Activated naive CD4-positive, alpha-beta T cell treated with anti-CD3 and anti-CD28 coated beads, Interleukin-2, amount 10 ng/mL, durations not matched to agents 7 days and 5 days (primary cell): ENCODE data around the gene CNPY1.

Experiments
- CTCF ChIA-PET: fragments of 350-600 bp; sonication (Branson Sonifier 250); formaldehyde crosslinking; loops from one replicate; lab custom pipeline; 2021; ENCODE audit warnings: antibody characterized with exemption; lab: Charles Lee
- DNase-seq: peaks from one replicate; pipeline ENCODE4 v3.0.0-alpha.2; 2020
- H3K27ac Mint-ChIP-seq: one replicate; pipeline ENCODE4 v1.8.0; 2021; ENCODE audit warnings: mild to moderate bottlenecking, moderate library complexity, mixed read lengths
- H3K27me3 Mint-ChIP-seq: one replicate; pipeline ENCODE4 v1.8.0; 2021; ENCODE audit warnings: mild to moderate bottlenecking, mixed read lengths
- H3K36me3 Mint-ChIP-seq: one replicate; pipeline ENCODE4 v1.8.0; 2021; ENCODE audit warnings: mixed read lengths
- H3K4me1 Mint-ChIP-seq: one replicate; pipeline ENCODE4 v1.8.0; 2021; ENCODE audit warnings: mixed read lengths
- H3K4me3 Mint-ChIP-seq: one replicate; pipeline ENCODE4 v1.8.0; 2021; ENCODE audit warnings: mild to moderate bottlenecking, moderate library complexity, mixed read lengths
- H3K9me3 Mint-ChIP-seq: one replicate; pipeline ENCODE4 v1.8.0; 2021; ENCODE audit warnings: mixed read lengths

CNPY1 gene

GRCh38 chr7:155584763-155585531 is 38.6 kb upstream of the CNPY1 start:
- Mint-ChIP-seq H3K4me1 (no peaks in the 10 kb centered on the region), H3K27me3 (peaks cover 58% of the 10 kb centered on the region), H3K27ac (no peak overlapping the region), H3K4me3 (no peak overlapping the region), H3K9me3 (no peaks in the 10 kb centered on the region), H3K36me3 (no peaks in the 10 kb centered on the region)
- DNase-seq, result no peak
- CTCF ChIA-PET, result interaction anchor here (1.5 to 1.6 kb wide), 2 partner anchors 12 to 14 kb away, joined by 4 read pairs; no protein-coding TSS in a partner anchor

- H3K36me3 Mint-ChIP-seq, result no peaks in the 10 kb centered on the region
- H3K27me3 Mint-ChIP-seq, result peaks cover 61% of the 10 kb centered on the region
- no peaks in the 10 kb centered on the region for H3K9me3 Mint-ChIP-seq
- H3K4me1 Mint-ChIP-seq, result no peaks in the 10 kb centered on the region
- H3K4me3 Mint-ChIP-seq, result no peak overlapping the region
- DNase-seq, result no peak
- CTCF ChIA-PET, result no interaction called here
- H3K27ac Mint-ChIP-seq, result no peak overlapping the region
These were observed 37.9 kb upstream of the CNPY1 start for GRCh38 chr7:155584261-155584660.

- no peaks in the 10 kb centered on the region for H3K36me3 Mint-ChIP-seq
- H3K4me3 Mint-ChIP-seq, result no peak overlapping the region
- no peak for DNase-seq
- H3K27me3 Mint-ChIP-seq, result peaks cover 61% of the 10 kb centered on the region
- H3K27ac Mint-ChIP-seq, result no peak overlapping the region
- H3K9me3 Mint-ChIP-seq, result no peaks in the 10 kb centered on the region
- CTCF ChIA-PET, result no interaction called here
- no peaks in the 10 kb centered on the region for H3K4me1 Mint-ChIP-seq
These were observed 37.3 kb upstream of the CNPY1 start for GRCh38 chr7:155583636-155584035.

GRCh38 chr7:155581954-155582353 is 35.6 kb upstream of the CNPY1 start:
- no peak for DNase-seq
- Mint-ChIP-seq H3K4me1 (no peaks in the 10 kb centered on the region), H3K27ac (no peak overlapping the region), H3K9me3 (no peaks in the 10 kb centered on the region), H3K27me3 (peaks cover 56% of the 10 kb centered on the region), H3K36me3 (no peaks in the 10 kb centered on the region), H3K4me3 (no peak overlapping the region)
- CTCF ChIA-PET, result interaction anchor here (1.3 kb wide), 1 partner anchor 186 kb away, joined by 3 read pairs; no protein-coding TSS in a partner anchor

GRCh38 chr7:155581107-155581830 is 34.9 kb upstream of the CNPY1 start:
- DNase-seq, result no peak
- CTCF ChIA-PET, result no interaction called here
- Mint-ChIP-seq H3K4me1 (no peaks in the 10 kb centered on the region), H3K27me3 (peaks cover 53% of the 10 kb centered on the region), H3K9me3 (no peaks in the 10 kb centered on the region), H3K4me3 (no peak overlapping the region), H3K27ac (no peak overlapping the region), H3K36me3 (no peaks in the 10 kb centered on the region)

GRCh38 chr7:155580367-155580766 is 34.0 kb upstream of the CNPY1 start:
- Mint-ChIP-seq H3K36me3 (no peaks in the 10 kb centered on the region), H3K27ac (no peak overlapping the region), H3K4me1 (no peaks in the 10 kb centered on the region), H3K9me3 (no peaks in the 10 kb centered on the region), H3K27me3 (peaks cover 45% of the 10 kb centered on the region), H3K4me3 (no peak overlapping the region)
- CTCF ChIA-PET, result no interaction called here
- no peak for DNase-seq

GRCh38 chr7:155579565-155579964 is 33.2 kb upstream of the CNPY1 start:
- no peaks in the 10 kb centered on the region for H3K36me3 Mint-ChIP-seq
- no peaks in the 10 kb centered on the region for H3K9me3 Mint-ChIP-seq
- no peak for DNase-seq
- H3K27ac Mint-ChIP-seq, result no peak overlapping the region
- H3K27me3 Mint-ChIP-seq, result peaks cover 38% of the 10 kb centered on the region
- H3K4me1 Mint-ChIP-seq, result no peaks in the 10 kb centered on the region
- H3K4me3 Mint-ChIP-seq, result no peak overlapping the region
- CTCF ChIA-PET, result no interaction called here

- Mint-ChIP-seq H3K27ac (no peak overlapping the region), H3K4me1 (no peaks in the 10 kb centered on the region), H3K9me3 (no peaks in the 10 kb centered on the region), H3K4me3 (no peak overlapping the region), H3K36me3 (no peaks in the 10 kb centered on the region), H3K27me3 (peaks cover 25% of the 10 kb centered on the region)
- DNase-seq, result no peak
- CTCF ChIA-PET, result interaction anchor here (1.0 kb wide), 1 partner anchor 21 kb away, joined by 5 read pairs; no protein-coding TSS in a partner anchor
These were observed 31.7 kb upstream of the CNPY1 start for GRCh38 chr7:155578016-155578415.

- Mint-ChIP-seq H3K27me3 (peaks cover 26% of the 10 kb centered on the region), H3K4me1 (no peaks in the 10 kb centered on the region), H3K27ac (no peak overlapping the region), H3K36me3 (no peaks in the 10 kb centered on the region), H3K9me3 (no peaks in the 10 kb centered on the region), H3K4me3 (no peak overlapping the region)
- CTCF ChIA-PET, result no interaction called here
- DNase-seq, result no peak
These were observed 31.1 kb upstream of the CNPY1 start for GRCh38 chr7:155577509-155577905.

GRCh38 chr7:155576900-155577508 is 30.6 kb upstream of the CNPY1 start:
- no peak overlapping the region for H3K4me3 Mint-ChIP-seq
- H3K27ac Mint-ChIP-seq, result no peak overlapping the region
- CTCF ChIA-PET, result interaction anchor here (1.0 kb wide), 1 partner anchor 22 kb away, joined by 3 read pairs; no protein-coding TSS in a partner anchor
- H3K4me1 Mint-ChIP-seq, result no peaks in the 10 kb centered on the region
- no peaks in the 10 kb centered on the region for H3K9me3 Mint-ChIP-seq
- no peaks in the 10 kb centered on the region for H3K36me3 Mint-ChIP-seq
- no peak for DNase-seq
- peaks cover 29% of the 10 kb centered on the region for H3K27me3 Mint-ChIP-seq

GRCh38 chr7:155576416-155576815 is 30.1 kb upstream of the CNPY1 start:
- no peaks in the 10 kb centered on the region for H3K4me1 Mint-ChIP-seq
- no peak overlapping the region for H3K27ac Mint-ChIP-seq
- no peaks in the 10 kb centered on the region for H3K9me3 Mint-ChIP-seq
- peaks cover 28% of the 10 kb centered on the region for H3K27me3 Mint-ChIP-seq
- CTCF ChIA-PET, result interaction anchor here (1.0 kb wide), 1 partner anchor 23 kb away, joined by 3 read pairs; no protein-coding TSS in a partner anchor
- no peaks in the 10 kb centered on the region for H3K36me3 Mint-ChIP-seq
- H3K4me3 Mint-ChIP-seq, result no peak overlapping the region
- DNase-seq, result no peak

- no peaks in the 10 kb centered on the region for H3K4me1 Mint-ChIP-seq
- H3K36me3 Mint-ChIP-seq, result no peaks in the 10 kb centered on the region
- DNase-seq, result no peak
- H3K27me3 Mint-ChIP-seq, result peaks cover 19% of the 10 kb centered on the region
- no peak overlapping the region for H3K4me3 Mint-ChIP-seq
- H3K27ac Mint-ChIP-seq, result no peak overlapping the region
- CTCF ChIA-PET, result no interaction called here
- H3K9me3 Mint-ChIP-seq, result no peaks in the 10 kb centered on the region
These were observed 28.4 kb upstream of the CNPY1 start for GRCh38 chr7:155574556-155575290.

- CTCF ChIA-PET, result no interaction called here
- H3K4me1 Mint-ChIP-seq, result no peaks in the 10 kb centered on the region
- peaks cover 11% of the 10 kb centered on the region for H3K27me3 Mint-ChIP-seq
These were observed 25.4 kb upstream of the CNPY1 start for GRCh38 chr7:155571581-155572345.

More at GRCh38 chr7:155571581-155572345, 25.4 kb upstream of the CNPY1 start:
- Mint-ChIP-seq H3K27ac (no peak overlapping the region), H3K36me3 (no peaks in the 10 kb centered on the region), H3K9me3 (no peaks in the 10 kb centered on the region), H3K4me3 (no peak overlapping the region)
- DNase-seq, result no peak
